ENCODE data around the gene UMODL1.

Gene UMODL1

DNA sequence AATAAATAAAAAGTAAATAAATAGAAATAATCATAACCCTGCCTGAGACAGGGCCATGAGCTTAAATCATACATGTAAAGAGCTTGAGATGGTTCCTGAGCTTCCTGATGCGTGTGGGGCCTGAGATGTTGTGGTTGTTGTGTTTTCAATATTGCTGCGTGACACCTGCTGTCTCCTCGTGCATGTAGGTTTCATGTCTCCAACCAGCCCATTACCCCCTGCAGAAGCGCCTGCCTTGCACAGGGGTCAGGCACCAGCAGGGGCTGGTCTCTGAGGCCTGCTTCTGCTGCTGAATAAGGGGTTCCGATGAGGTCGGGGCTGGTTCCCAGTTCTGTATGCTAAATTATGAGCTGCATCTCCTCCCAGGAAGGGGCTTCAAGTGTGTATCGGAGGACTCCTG is 15.9 kb downstream of the UMODL1 start:
- H3K36me3 ChIP-seq (ENCODE audit: control insufficient read depth in 1 of 2, insufficient read depth in 2 of 2, low read length in 2 of 2) = no peaks in the 10 kb centered on the region
- H3K9ac ChIP-seq (ENCODE audit: low read depth in 1 of 2, low read length in 2 of 2) = no peak overlapping the region
- no peaks in the 10 kb centered on the region for H3K9me3 ChIP-seq (ENCODE audit: control insufficient read depth in 1 of 2, low read length in 2 of 2)
- H3K27ac ChIP-seq (ENCODE audit: low read depth, low read length) = no peak overlapping the region
- H3K4me1 ChIP-seq (ENCODE audit: control insufficient read depth in 1 of 2, insufficient read depth in 2 of 2, low read length in 2 of 2) = peaks cover 16 to 21% of the 10 kb centered on the region in 2 donors
- no peak overlapping the region for H3K4me3 ChIP-seq (ENCODE audit: low read depth in 1 of 2, low read length in 2 of 2)
- no peaks in the 10 kb centered on the region for H3K27me3 ChIP-seq (ENCODE audit: control insufficient read depth in 1 of 2, insufficient read depth in 2 of 2, low read length in 2 of 2)

DNA sequence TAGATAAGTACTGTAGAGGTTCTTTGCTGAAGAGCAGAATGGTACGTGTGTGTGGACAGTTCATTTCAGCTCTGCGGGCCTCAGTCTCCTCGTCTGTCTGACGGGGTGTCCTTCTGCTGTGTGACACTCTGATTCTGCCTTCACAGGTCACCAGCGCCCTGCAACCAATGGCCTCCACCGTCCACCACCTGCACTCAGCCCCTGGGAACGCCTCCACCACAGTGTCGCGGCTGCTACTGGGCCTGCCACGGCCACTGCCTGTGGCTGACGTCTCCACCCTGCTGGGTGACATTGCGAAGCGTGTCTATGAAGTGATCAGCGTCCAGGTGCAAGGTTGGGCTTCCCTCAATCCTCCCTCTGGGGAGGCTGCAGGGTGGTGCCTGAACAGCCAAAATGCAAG is 17.0 kb downstream of the UMODL1 start:
- H3K4me1 ChIP-seq (ENCODE audit: control insufficient read depth in 1 of 2, insufficient read depth in 2 of 2, low read length in 2 of 2) = peaks cover 16 to 21% of the 10 kb centered on the region in 2 donors
- no peaks in the 10 kb centered on the region for H3K27me3 ChIP-seq (ENCODE audit: control insufficient read depth in 1 of 2, insufficient read depth in 2 of 2, low read length in 2 of 2)
- no peaks in the 10 kb centered on the region for H3K9me3 ChIP-seq (ENCODE audit: control insufficient read depth in 1 of 2, low read length in 2 of 2)
- no peak overlapping the region for H3K27ac ChIP-seq (ENCODE audit: low read depth, low read length)
- no peaks in the 10 kb centered on the region for H3K36me3 ChIP-seq (ENCODE audit: control insufficient read depth in 1 of 2, insufficient read depth in 2 of 2, low read length in 2 of 2)
- H3K9ac ChIP-seq (ENCODE audit: low read depth in 1 of 2, low read length in 2 of 2) = no peak overlapping the region
- no peak overlapping the region for H3K4me3 ChIP-seq (ENCODE audit: low read depth in 1 of 2, low read length in 2 of 2)

GRCh38 chr21:42088658-42089057 is 17.5 kb downstream of the UMODL1 start:
- Histone ChIP-seq H3K4me3 (ENCODE audit: low read depth in 1 of 2, low read length in 2 of 2) (no peak overlapping the region), H3K27me3 (ENCODE audit: control insufficient read depth in 1 of 2, insufficient read depth in 2 of 2, low read length in 2 of 2) (no peaks in the 10 kb centered on the region), H3K27ac (ENCODE audit: low read depth, low read length) (no peak overlapping the region), H3K9me3 (ENCODE audit: control insufficient read depth in 1 of 2, low read length in 2 of 2) (no peaks in the 10 kb centered on the region), H3K9ac (ENCODE audit: low read depth in 1 of 2, low read length in 2 of 2) (no peak overlapping the region), H3K36me3 (ENCODE audit: control insufficient read depth in 1 of 2, insufficient read depth in 2 of 2, low read length in 2 of 2) (no peaks in the 10 kb centered on the region), H3K4me1 (ENCODE audit: control insufficient read depth in 1 of 2, insufficient read depth in 2 of 2, low read length in 2 of 2) (peaks cover 16 to 21% of the 10 kb centered on the region in 2 donors)

- Histone ChIP-seq H3K4me1 (ENCODE audit: control insufficient read depth in 1 of 2, insufficient read depth in 2 of 2, low read length in 2 of 2) (peaks cover 16 to 21% of the 10 kb centered on the region in 2 donors), H3K9me3 (ENCODE audit: control insufficient read depth in 1 of 2, low read length in 2 of 2) (no peaks in the 10 kb centered on the region), H3K4me3 (ENCODE audit: low read depth in 1 of 2, low read length in 2 of 2) (no peak overlapping the region), H3K9ac (ENCODE audit: low read depth in 1 of 2, low read length in 2 of 2) (no peak overlapping the region), H3K27ac (ENCODE audit: low read depth, low read length) (no peak overlapping the region), H3K36me3 (ENCODE audit: control insufficient read depth in 1 of 2, insufficient read depth in 2 of 2, low read length in 2 of 2) (no peaks in the 10 kb centered on the region), H3K27me3 (ENCODE audit: control insufficient read depth in 1 of 2, insufficient read depth in 2 of 2, low read length in 2 of 2) (no peaks in the 10 kb centered on the region)
These were observed 18.0 kb downstream of the UMODL1 start for GRCh38 chr21:42089093-42089631.

DNA sequence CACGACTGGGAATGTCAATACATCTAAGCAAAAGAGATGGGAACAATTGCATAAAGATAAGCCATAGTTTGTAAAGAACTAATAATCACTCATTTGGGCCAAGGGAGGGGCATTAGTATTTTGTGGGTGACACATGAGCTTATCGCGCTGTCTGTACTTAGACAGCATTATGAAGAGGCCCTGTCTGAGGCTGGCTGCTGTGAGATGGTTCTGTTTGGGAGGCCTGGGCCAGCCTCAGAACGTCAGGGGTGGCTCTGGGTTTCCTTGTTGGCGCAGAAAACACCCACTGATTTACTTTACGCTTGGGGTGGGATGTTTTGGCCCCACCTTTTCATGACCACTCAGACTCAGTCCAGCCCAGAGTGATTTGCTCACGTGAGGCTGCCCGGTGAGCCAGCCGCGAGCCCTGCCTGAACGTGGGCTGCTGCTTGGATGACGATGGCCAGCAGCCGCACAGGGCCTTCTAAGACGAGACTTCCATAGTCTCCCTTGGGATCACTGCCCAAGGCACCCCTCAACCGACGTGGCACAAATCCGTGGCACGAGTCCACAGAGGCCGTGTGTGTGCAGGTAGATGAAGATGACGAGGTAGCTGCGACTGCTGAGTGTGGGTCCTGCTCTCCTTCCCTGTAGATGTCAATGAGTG is 18.7 kb downstream of the UMODL1 start:
- Histone ChIP-seq H3K9me3 (ENCODE audit: control insufficient read depth in 1 of 2, low read length in 2 of 2) (no peaks in the 10 kb centered on the region), H3K4me1 (ENCODE audit: control insufficient read depth in 1 of 2, insufficient read depth in 2 of 2, low read length in 2 of 2) (peaks cover 16 to 21% of the 10 kb centered on the region in 2 donors), H3K27ac (ENCODE audit: low read depth, low read length) (no peak overlapping the region), H3K36me3 (ENCODE audit: control insufficient read depth in 1 of 2, insufficient read depth in 2 of 2, low read length in 2 of 2) (no peaks in the 10 kb centered on the region), H3K4me3 (ENCODE audit: low read depth in 1 of 2, low read length in 2 of 2) (no peak overlapping the region), H3K9ac (ENCODE audit: low read depth in 1 of 2, low read length in 2 of 2) (no peak overlapping the region), H3K27me3 (ENCODE audit: control insufficient read depth in 1 of 2, insufficient read depth in 2 of 2, low read length in 2 of 2) (no peaks in the 10 kb centered on the region)

DNA sequence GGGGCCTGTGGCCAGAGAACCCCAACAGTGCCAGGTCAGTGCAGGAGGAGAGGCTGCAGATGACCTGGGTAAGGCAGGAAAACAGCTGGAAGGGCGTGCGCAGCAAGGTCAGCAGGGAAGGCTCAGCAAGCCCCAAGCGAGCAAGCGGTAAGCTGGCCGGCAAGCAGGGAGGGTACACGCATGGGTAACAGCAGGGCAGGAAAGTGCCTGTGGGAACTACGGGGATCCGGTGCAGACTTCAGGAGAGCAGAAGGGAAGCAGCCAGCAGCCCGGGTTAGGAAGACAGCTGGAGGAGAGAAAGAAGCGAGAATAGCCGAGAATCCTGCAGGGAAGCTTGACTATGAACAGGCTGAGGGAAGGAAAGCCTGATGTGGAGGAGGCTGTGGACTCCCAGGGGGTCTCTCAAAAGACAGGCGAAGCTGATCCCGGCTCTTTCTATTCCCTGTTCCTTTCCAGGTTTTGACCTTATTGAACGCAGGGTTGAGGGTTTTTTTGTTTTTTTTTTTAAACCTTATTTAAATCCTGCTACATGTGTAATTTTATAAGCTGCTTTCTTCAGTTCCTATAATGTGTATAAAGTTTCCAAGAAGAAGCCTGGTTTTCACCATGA is 20.9 kb downstream of the UMODL1 start:
- Histone ChIP-seq H3K9me3 (ENCODE audit: control insufficient read depth in 1 of 2, low read length in 2 of 2) (no peaks in the 10 kb centered on the region), H3K4me1 (ENCODE audit: control insufficient read depth in 1 of 2, insufficient read depth in 2 of 2, low read length in 2 of 2) (peaks cover 9 to 11% of the 10 kb centered on the region in 2 donors), H3K36me3 (ENCODE audit: control insufficient read depth in 1 of 2, insufficient read depth in 2 of 2, low read length in 2 of 2) (no peaks in the 10 kb centered on the region), H3K27me3 (ENCODE audit: control insufficient read depth in 1 of 2, insufficient read depth in 2 of 2, low read length in 2 of 2) (no peaks in the 10 kb centered on the region), H3K9ac (ENCODE audit: low read depth in 1 of 2, low read length in 2 of 2) (no peak overlapping the region), H3K4me3 (ENCODE audit: low read depth in 1 of 2, low read length in 2 of 2) (no peak overlapping the region), H3K27ac (ENCODE audit: low read depth, low read length) (no peak overlapping the region)

- Histone ChIP-seq H3K4me1 (ENCODE audit: control insufficient read depth in 1 of 2, insufficient read depth in 2 of 2, low read length in 2 of 2) (peaks cover 13 to 16% of the 10 kb centered on the region in 2 donors), H3K9me3 (ENCODE audit: control insufficient read depth in 1 of 2, low read length in 2 of 2) (no peaks in the 10 kb centered on the region), H3K27ac (ENCODE audit: low read depth, low read length) (no peak overlapping the region), H3K27me3 (ENCODE audit: control insufficient read depth in 1 of 2, insufficient read depth in 2 of 2, low read length in 2 of 2) (no peaks in the 10 kb centered on the region), H3K36me3 (ENCODE audit: control insufficient read depth in 1 of 2, insufficient read depth in 2 of 2, low read length in 2 of 2) (no peaks in the 10 kb centered on the region), H3K4me3 (ENCODE audit: low read depth in 1 of 2, low read length in 2 of 2) (no peak overlapping the region), H3K9ac (ENCODE audit: low read depth in 1 of 2, low read length in 2 of 2) (no peak overlapping the region)
These were observed 21.7 kb downstream of the UMODL1 start for GRCh38 chr21:42092771-42093170.

DNA sequence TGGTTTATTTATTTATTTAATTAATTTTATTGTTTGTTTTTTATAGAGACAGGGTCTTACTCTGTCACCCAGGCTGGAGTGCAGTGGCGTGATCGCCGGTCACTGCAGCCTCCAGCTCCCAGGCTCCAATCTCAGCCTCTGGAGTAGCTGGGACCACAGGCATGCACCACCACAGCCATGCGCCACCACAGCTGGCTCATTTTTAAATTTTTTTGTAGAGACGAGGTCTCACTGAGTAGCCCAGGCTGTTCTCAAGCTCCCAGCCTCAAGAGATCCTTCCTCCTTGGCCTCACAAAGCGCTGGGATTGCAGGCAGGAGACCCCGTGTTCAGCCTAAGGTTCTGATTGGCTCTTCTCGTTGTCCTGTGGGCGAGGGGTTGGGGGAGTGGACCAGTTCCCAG is 22.1 kb downstream of the UMODL1 start:
- no peaks in the 10 kb centered on the region for H3K27me3 ChIP-seq (ENCODE audit: control insufficient read depth in 1 of 2, insufficient read depth in 2 of 2, low read length in 2 of 2)
- no peak overlapping the region for H3K9ac ChIP-seq (ENCODE audit: low read depth in 1 of 2, low read length in 2 of 2)
- no peak overlapping the region for H3K27ac ChIP-seq (ENCODE audit: low read depth, low read length)
- no peaks in the 10 kb centered on the region for H3K9me3 ChIP-seq (ENCODE audit: control insufficient read depth in 1 of 2, low read length in 2 of 2)
- H3K4me1 ChIP-seq (ENCODE audit: control insufficient read depth in 1 of 2, insufficient read depth in 2 of 2, low read length in 2 of 2) = peaks cover 16 to 17% of the 10 kb centered on the region in 2 donors
- H3K36me3 ChIP-seq (ENCODE audit: control insufficient read depth in 1 of 2, insufficient read depth in 2 of 2, low read length in 2 of 2) = no peaks in the 10 kb centered on the region
- no peak overlapping the region for H3K4me3 ChIP-seq (ENCODE audit: low read depth in 1 of 2, low read length in 2 of 2)

DNA sequence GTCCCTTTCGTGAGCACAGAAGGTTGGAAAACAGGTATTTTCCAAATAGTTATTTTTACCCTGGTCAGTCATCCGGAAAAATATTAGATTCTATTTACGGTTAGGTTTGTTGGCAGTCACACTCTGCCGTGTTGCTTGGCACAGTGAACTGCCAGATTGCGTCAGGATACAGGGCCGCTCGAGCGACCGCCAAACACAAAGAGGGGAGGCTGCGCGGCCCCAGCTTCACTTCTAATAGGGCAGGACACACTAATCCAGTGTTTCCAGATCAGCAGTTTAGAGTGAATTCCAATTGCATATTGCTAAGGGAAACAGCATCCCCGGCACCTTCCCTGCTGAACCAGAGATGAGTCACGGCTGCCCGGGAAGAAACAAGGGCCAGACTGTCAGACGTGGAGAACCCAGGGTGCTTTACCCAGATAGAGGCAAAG is 22.9 kb downstream of the UMODL1 start:
- Histone ChIP-seq H3K9ac (ENCODE audit: low read depth in 1 of 2, low read length in 2 of 2) (no peak overlapping the region), H3K9me3 (ENCODE audit: control insufficient read depth in 1 of 2, low read length in 2 of 2) (no peaks in the 10 kb centered on the region), H3K36me3 (ENCODE audit: control insufficient read depth in 1 of 2, insufficient read depth in 2 of 2, low read length in 2 of 2) (no peaks in the 10 kb centered on the region), H3K4me3 (ENCODE audit: low read depth in 1 of 2, low read length in 2 of 2) (no peak overlapping the region), H3K27me3 (ENCODE audit: control insufficient read depth in 1 of 2, insufficient read depth in 2 of 2, low read length in 2 of 2) (no peaks in the 10 kb centered on the region), H3K27ac (ENCODE audit: low read depth, low read length) (no peak overlapping the region), H3K4me1 (ENCODE audit: control insufficient read depth in 1 of 2, insufficient read depth in 2 of 2, low read length in 2 of 2) (peaks cover 11 to 15% of the 10 kb centered on the region in 2 donors)

- Histone ChIP-seq H3K36me3 (ENCODE audit: control insufficient read depth in 1 of 2, insufficient read depth in 2 of 2, low read length in 2 of 2) (no peaks in the 10 kb centered on the region), H3K9ac (ENCODE audit: low read depth in 1 of 2, low read length in 2 of 2) (no peak overlapping the region), H3K4me3 (ENCODE audit: low read depth in 1 of 2, low read length in 2 of 2) (no peak overlapping the region), H3K4me1 (ENCODE audit: control insufficient read depth in 1 of 2, insufficient read depth in 2 of 2, low read length in 2 of 2) (peaks cover 4 to 9% of the 10 kb centered on the region in 2 donors), H3K9me3 (ENCODE audit: control insufficient read depth in 1 of 2, low read length in 2 of 2) (no peaks in the 10 kb centered on the region), H3K27me3 (ENCODE audit: control insufficient read depth in 1 of 2, insufficient read depth in 2 of 2, low read length in 2 of 2) (no peaks in the 10 kb centered on the region), H3K27ac (ENCODE audit: low read depth, low read length) (no peak overlapping the region)
These were observed 23.7 kb downstream of the UMODL1 start for GRCh38 chr21:42094811-42095210.
